ENCODE data around the gene CCS. TPM values are rescaled to one million over a fixed set of nuclear protein-coding genes. Genes with fewer than 3 reads are reported as not detected.

CCS gene
- total and polyA plus RNA-seq, 9 of the 15 experiments (the other 6 are each of a cell fraction or from before 2014, with no cell fraction given): 1.1 to 46.6 (median 26.8) TPM

DNA sequence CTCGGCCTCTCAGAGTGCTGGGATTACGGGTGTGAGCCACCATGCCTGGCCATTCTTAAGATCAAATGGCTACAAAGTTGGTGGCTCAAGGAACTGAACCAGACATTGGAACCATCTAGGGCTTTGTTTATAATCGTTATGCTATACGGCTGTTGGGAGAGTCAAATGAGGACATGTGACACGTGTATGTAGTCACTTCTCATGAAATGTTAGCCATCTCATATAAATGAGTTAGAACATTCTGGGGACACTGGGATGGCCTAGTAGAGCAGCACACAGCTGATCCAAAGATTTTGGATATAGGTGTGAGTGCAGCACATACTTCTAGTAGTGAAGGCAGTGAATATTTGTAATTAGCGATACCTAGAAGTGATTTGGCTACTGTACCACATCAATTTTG is 38.9 kb downstream of the CCS start:
- no peak overlapping the region for H3K27ac ChIP-seq (ENCODE audit: extremely low read depth, low read depth, low read length)
- peaks cover 78% of the 10 kb centered on the region for H3K36me3 ChIP-seq (ENCODE audit: control insufficient read depth, insufficient read depth, low read length)
- no peak for DNase-seq (ENCODE audit: extremely low read depth in 1 of 4, low spot score in 3 of 4)
- no peak for FAIRE-seq
- WGBS (ENCODE audit: insufficient coverage, low coverage, missing lambda C conversion rate): 89% methylated on average over 6 of the region's 6 CpGs
- no TSS peak for BruUV-seq (replicated peaks)
- in situ Hi-C loops (cut with MboI) (no loop called here), intact Hi-C loops (cut with micrococcal nuclease) (no loop called here)
- H3K4me1 ChIP-seq (replicated peaks in 1 of 2; ENCODE audit: control insufficient read depth in 2 of 2, insufficient read depth in 2 of 2, low read length in 2 of 2): peaks cover 0 to under 1% of the 10 kb centered on the region in 2 experiments; a peak in 3 of 5 replicates
- H2AFZ ChIP-seq (ENCODE audit: low read depth, low read length): no peak overlapping the region
- no peaks in the 10 kb centered on the region for H3K27me3 ChIP-seq (ENCODE audit: control insufficient read depth in 2 of 2, insufficient read depth in 2 of 2, low read length in 2 of 2)
- no peak overlapping the region for H3K9ac ChIP-seq (ENCODE audit: insufficient read depth in 1 of 2, low read depth in 2 of 2, low read length in 2 of 2)
- peaks cover 6% of the 10 kb centered on the region; the same call in 1 of the 2 replicates for H4K20me1 ChIP-seq (replicated peaks; ENCODE audit: control insufficient read depth, insufficient read depth, low read length)
- H3K9me3 ChIP-seq (replicated peaks; ENCODE audit: control insufficient read depth, insufficient read depth, low read depth, low read length): no peaks in the 10 kb centered on the region
- H3K79me2 ChIP-seq (ENCODE audit: control insufficient read depth, insufficient read depth, low read length): peaks cover 95% of the 10 kb centered on the region
- H3K4me3 ChIP-seq: no peak overlapping the region
- H3K4me2 ChIP-seq (ENCODE audit: insufficient read depth, low read length): no peak overlapping the region
- CTCF ChIA-PET (ENCODE audit: low intra/inter-chr PET ratio): no interaction called here
- no peak for ATAC-seq
- TF ChIP-seq SP2 (IDR thresholded peaks at IDR 0.05; ENCODE audit: extremely low read depth, low read depth, low read length, poor library complexity, severe bottlenecking) (no peak), POLR2AphosphoS5 (IDR thresholded peaks at IDR 0.05; ENCODE audit: control insufficient read depth, insufficient read depth, low read depth, low read length) (0 out of 2 replicates have a peak, but pooled peaks have one; percentile 26)
- POLR2A ChIA-PET: interaction anchor here (1.3 to 26.4 kb wide), 2 partner anchors 9 to 18 kb away, joined by 6 to 387 read pairs; partner anchors contain the start of gene RBM14
- no peaks in the 10 kb centered on the region for H3K9me1 ChIP-seq (ENCODE audit: control insufficient read depth, insufficient read depth, low read length)

DNA sequence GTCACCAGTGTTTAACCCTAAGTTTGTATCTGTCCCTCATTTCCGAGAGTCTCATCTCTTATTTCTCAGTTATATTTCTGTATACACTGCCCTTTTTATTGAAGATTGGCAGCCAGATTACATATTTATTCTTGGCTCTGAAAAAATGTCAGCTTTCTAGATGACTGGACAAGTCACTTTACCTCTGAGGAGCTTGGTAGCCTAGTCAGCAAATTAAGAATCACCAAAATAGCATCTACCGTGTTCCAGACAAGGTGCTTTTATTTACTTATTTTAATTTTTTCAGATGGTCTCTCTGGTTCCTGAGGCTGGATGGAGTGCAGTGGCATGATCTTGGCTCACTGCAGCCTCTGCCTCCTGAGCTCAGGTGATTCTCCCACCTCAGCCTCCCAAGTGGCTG is 40.0 kb downstream of the CCS start:
- CTCF ChIA-PET (ENCODE audit: low intra/inter-chr PET ratio): no interaction called here
- no peak for DNase-seq (ENCODE audit: extremely low read depth in 1 of 4, low spot score in 3 of 4)
- WGBS (ENCODE audit: insufficient coverage, low coverage, missing lambda C conversion rate): 100% methylated on average over 2 of the region's 2 CpGs

More for the DNA sequence above, 40.0 kb downstream of the CCS start:
- Histone ChIP-seq H4K20me1 (replicated peaks; ENCODE audit: control insufficient read depth, insufficient read depth, low read length) (no peaks in the 10 kb centered on the region), H3K4me3 (no peak overlapping the region), H3K9ac (ENCODE audit: insufficient read depth in 1 of 2, low read depth in 2 of 2, low read length in 2 of 2) (no peak overlapping the region), H3K4me1 (replicated peaks in 1 of 2; ENCODE audit: control insufficient read depth in 2 of 2, insufficient read depth in 2 of 2, low read length in 2 of 2) (peaks cover 0 to 7% of the 10 kb centered on the region in 2 experiments; a peak in 4 of 5 replicates), H3K27ac (ENCODE audit: extremely low read depth, low read depth, low read length) (no peak overlapping the region), H3K36me3 (ENCODE audit: control insufficient read depth, insufficient read depth, low read length) (peaks cover 68% of the 10 kb centered on the region), H2AFZ (ENCODE audit: low read depth, low read length) (no peak overlapping the region), H3K4me2 (ENCODE audit: insufficient read depth, low read length) (no peak overlapping the region), H3K9me1 (ENCODE audit: control insufficient read depth, insufficient read depth, low read length) (no peaks in the 10 kb centered on the region), H3K9me3 (replicated peaks; ENCODE audit: control insufficient read depth, insufficient read depth, low read depth, low read length) (no peaks in the 10 kb centered on the region), H3K79me2 (ENCODE audit: control insufficient read depth, insufficient read depth, low read length) (peaks cover 95% of the 10 kb centered on the region), H3K27me3 (ENCODE audit: control insufficient read depth in 2 of 2, insufficient read depth in 2 of 2, low read length in 2 of 2) (no peaks in the 10 kb centered on the region)
- in situ Hi-C loops (cut with MboI) (no loop called here), intact Hi-C loops (cut with micrococcal nuclease) (no loop called here)
- POLR2A ChIA-PET: interaction anchor here (0.9 to 26.4 kb wide), 3 partner anchors 11 to 29 kb away, joined by 3 to 387 read pairs (median 4); partner anchors contain the start of gene RBM14
- BruUV-seq (replicated peaks): no TSS peak
- TF ChIP-seq ELF4 (CRISPR knock-in tag; IDR thresholded peaks at IDR 0.05) (no peak), SIN3B (IDR thresholded peaks at IDR 0.05; ENCODE audit: low read depth) (no peak), TEAD1 (CRISPR knock-in tag; IDR thresholded peaks at IDR 0.05) (no peak), PATZ1 (CRISPR knock-in tag; IDR thresholded peaks at IDR 0.05; ENCODE audit: borderline replicate concordance) (no peak), MAFG (tag; conservative IDR thresholded peaks at IDR 0.05) (0 out of 2 replicates have a peak, but pooled peaks have one; percentile 22), ZNF316 (IDR thresholded peaks at IDR 0.05) (peak; percentile 60), C11orf30 (IDR thresholded peaks at IDR 0.05; ENCODE audit: low read depth) (0 out of 2 replicates have a peak, but pooled peaks have one; percentile 10)
- ATAC-seq (no peak), FAIRE-seq (no peak)
